A549 (cell line): ENCODE measurements around the gene IGSF23.
A peak's percentile ranks its signal among the peaks of the same experiment; 100 is the strongest.

Experiments
- EP300 ChIP-seq, 2 experiments: fragments of >200 bp; sonication (Bioruptor Twin); formaldehyde crosslinking; IDR thresholded peaks; 2 replicates in 1 of 2; 3 replicates in 1 of 2; pipeline ENCODE4 v1.6.1; 2016 to 2017
- TF ChIP-seq, protein P1 (sequence below): IDR thresholded peaks from 2 replicates; pipeline ENCODE4 v1.6.1; 2012
- TF ChIP-seq, protein P2 (sequence below): fragments of >200 bp; sonication (Bioruptor Twin); formaldehyde crosslinking; IDR thresholded peaks from 3 replicates; pipeline ENCODE4 v1.5.1; 2016

- no peak for TF ChIP-seq EP300 (IDR thresholded peaks at IDR 0.05)
- TF ChIP-seq, protein P1, sequence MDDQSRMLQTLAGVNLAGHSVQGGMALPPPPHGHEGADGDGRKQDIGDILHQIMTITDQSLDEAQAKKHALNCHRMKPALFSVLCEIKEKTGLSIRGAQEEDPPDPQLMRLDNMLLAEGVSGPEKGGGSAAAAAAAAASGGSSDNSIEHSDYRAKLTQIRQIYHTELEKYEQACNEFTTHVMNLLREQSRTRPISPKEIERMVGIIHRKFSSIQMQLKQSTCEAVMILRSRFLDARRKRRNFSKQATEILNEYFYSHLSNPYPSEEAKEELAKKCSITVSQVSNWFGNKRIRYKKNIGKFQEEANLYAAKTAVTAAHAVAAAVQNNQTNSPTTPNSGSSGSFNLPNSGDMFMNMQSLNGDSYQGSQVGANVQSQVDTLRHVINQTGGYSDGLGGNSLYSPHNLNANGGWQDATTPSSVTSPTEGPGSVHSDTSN: no peak
- TF ChIP-seq, protein P2, sequence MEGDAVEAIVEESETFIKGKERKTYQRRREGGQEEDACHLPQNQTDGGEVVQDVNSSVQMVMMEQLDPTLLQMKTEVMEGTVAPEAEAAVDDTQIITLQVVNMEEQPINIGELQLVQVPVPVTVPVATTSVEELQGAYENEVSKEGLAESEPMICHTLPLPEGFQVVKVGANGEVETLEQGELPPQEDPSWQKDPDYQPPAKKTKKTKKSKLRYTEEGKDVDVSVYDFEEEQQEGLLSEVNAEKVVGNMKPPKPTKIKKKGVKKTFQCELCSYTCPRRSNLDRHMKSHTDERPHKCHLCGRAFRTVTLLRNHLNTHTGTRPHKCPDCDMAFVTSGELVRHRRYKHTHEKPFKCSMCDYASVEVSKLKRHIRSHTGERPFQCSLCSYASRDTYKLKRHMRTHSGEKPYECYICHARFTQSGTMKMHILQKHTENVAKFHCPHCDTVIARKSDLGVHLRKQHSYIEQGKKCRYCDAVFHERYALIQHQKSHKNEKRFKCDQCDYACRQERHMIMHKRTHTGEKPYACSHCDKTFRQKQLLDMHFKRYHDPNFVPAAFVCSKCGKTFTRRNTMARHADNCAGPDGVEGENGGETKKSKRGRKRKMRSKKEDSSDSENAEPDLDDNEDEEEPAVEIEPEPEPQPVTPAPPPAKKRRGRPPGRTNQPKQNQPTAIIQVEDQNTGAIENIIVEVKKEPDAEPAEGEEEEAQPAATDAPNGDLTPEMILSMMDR: peak; percentile 98
Observed at GRCh38 chr19:44570984-44571684, 42.2 kb upstream of the IGSF23 start.
